GM13977 (cell line): ENCODE results near the gene SELENOI.

Experiments
- DNase-seq: peaks from one replicate; pipeline ENCODE4 v3.0.0; 2012; ENCODE audit warnings: low spot score
- in situ Hi-C: fragments of 300-500 bp; cut with MboI; formaldehyde crosslinking; loops from one replicate; pipeline ENCODE4 v1.12.0; 2022; ENCODE audit warnings: low sequenced_read_pairs, low pct_unique_long_range_greater_than_20kb, mixed read lengths, inconsistent platforms; ENCODE audit not compliant: unreplicated experiment
- TF ChIP-seq, protein P1 (sequence below): IDR thresholded peaks from 2 replicates; pipeline ENCODE4 v1.5.1; 2012; ENCODE audit warnings: mild to moderate bottlenecking, control low read depth; ENCODE audit not compliant: insufficient read depth; ENCODE audit errors: extremely low read depth, missing control alignments

Gene SELENOI

DNA sequence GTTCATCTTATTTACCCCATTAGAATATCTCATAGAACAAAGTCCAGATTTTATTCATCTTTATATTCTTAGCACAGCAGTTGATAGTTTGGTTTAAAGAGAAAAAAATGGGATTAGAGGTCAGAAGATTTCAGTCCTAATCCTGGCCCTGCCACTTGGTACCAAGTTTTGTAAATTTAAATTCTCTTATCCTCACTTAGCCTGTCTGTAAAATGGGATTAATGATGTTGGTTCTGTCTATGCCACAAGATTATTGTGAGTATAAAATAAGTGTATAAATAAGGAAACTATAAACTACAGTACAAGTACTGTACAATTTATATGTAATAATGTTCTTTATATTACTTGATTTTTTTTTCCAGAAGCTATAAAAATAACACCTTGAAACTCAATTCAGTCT is 38.7 kb downstream of the SELENOI start:
- DNase-seq, result no peak
- TF ChIP-seq, protein P1, sequence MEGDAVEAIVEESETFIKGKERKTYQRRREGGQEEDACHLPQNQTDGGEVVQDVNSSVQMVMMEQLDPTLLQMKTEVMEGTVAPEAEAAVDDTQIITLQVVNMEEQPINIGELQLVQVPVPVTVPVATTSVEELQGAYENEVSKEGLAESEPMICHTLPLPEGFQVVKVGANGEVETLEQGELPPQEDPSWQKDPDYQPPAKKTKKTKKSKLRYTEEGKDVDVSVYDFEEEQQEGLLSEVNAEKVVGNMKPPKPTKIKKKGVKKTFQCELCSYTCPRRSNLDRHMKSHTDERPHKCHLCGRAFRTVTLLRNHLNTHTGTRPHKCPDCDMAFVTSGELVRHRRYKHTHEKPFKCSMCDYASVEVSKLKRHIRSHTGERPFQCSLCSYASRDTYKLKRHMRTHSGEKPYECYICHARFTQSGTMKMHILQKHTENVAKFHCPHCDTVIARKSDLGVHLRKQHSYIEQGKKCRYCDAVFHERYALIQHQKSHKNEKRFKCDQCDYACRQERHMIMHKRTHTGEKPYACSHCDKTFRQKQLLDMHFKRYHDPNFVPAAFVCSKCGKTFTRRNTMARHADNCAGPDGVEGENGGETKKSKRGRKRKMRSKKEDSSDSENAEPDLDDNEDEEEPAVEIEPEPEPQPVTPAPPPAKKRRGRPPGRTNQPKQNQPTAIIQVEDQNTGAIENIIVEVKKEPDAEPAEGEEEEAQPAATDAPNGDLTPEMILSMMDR, result no peak
- in situ Hi-C loops, result no loop called here

GRCh38 chr2:26387189-26387588 is 41.2 kb downstream of the SELENOI start:
- DNase-seq, result no peak
- in situ Hi-C loops, result no loop called here
- TF ChIP-seq, protein P1, result no peak

DNA sequence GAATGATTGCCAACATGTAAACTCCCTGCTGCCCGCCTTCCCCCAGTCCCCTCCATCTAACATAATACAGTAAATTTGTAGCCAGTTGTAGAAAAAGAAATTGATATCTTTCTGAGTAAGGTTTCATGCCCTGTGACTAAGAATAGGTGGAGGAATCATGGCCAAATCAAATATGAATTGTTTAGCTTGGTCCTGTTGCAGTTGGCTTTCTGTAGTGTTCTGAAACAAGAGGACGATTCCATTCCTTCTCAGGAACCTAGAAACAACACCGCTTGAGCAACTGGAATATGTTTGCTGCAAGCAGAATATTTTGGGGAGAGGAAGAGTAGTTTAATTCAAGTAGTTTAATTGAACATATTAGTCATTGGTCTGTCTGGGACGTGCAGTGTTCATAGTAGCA is 48.8 kb downstream of the SELENOI start:
- DNase-seq, result no peak
- TF ChIP-seq, protein P1, result no peak
- in situ Hi-C loops, result no loop called here

GRCh38 chr2:26395394-26395793 is 49.5 kb downstream of the SELENOI start:
- TF ChIP-seq, protein P1, result no peak
- in situ Hi-C loops, result no loop called here
- DNase-seq, result no peak

- DNase-seq, result no peak
- in situ Hi-C loops, result no loop called here
- TF ChIP-seq, protein P1, result no peak
Observed at GRCh38 chr2:26396734-26397298, 50.9 kb downstream of the SELENOI start.

DNA sequence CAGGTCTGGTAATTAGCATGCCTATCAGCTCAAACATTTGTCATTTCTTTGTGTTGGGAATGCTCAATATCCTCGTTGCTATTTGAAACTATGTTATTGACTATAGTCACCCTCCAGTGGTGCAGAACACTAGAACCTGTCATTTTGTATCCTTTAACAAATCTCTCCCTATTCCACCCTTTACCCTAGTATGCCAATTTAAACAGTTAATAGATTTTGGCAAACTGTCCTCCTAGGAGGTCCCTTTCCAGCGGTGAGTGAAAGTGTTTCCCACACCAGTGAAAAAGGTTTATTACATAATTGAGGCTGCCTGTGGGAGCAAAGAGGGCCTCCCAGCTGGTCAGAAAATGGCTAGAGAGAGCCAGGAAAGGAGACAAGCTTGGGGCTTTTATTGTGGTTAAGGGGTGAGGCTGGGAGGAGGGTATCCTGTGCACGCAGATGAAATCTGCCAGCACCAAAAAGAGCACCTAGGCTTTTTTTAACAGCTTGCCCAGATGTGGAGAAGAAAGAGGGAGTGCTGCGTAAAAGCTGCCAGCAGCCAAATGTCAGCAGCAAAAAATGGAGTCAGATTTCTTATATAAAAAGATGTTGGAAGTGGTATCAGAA is 53.9 kb downstream of the SELENOI start:
- TF ChIP-seq, protein P1, result no peak
- in situ Hi-C loops, result no loop called here

More for the DNA sequence above, 53.9 kb downstream of the SELENOI start:
- no peak for DNase-seq
